ENCODE results near the gene LRIF1. TPM values are rescaled to one million over a fixed set of nuclear protein-coding genes. Genes with fewer than 3 reads are reported as not detected.

Gene LRIF1
- total and polyA plus RNA-seq, 2 of the 8 experiments (the other 6 are each of a cell fraction or from before 2014, with no cell fraction given), result 5.2 to 19.3 TPM

DNA sequence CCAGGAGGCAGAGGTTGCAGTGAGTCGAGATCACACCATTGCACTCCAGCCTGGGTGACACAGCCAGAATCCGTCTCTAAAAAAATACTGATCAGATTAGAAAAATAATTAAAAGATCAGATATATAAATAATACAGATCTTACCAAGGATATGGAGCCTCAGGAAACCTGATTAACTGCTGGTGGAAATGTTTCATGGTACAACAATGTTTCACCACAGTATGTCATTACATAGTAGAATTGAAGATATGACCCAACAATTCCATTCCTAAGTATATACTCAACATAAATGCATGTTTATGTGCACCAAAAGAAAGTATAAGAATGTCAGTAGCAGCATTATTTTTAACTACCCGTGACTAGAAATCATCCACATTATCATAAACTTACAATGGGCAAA lies 49.0 kb downstream of the LRIF1 start:
- H3K4ac ChIP-seq (replicated peaks; ENCODE audit: insufficient read length, low read depth, low read length), result no peak overlapping the region
- ChIA-PET POLR2A (ENCODE audit: partially characterized antibody) (interaction anchor here (1.3 kb wide), 1 partner anchor 50 kb away, joined by 3 read pairs; no protein-coding TSS in a partner anchor), CTCF (ENCODE audit: partially characterized antibody) (no interaction called here)
- H2BK120ac ChIP-seq (replicated peaks; ENCODE audit: low read depth, low read length), result no peak overlapping the region
- no peak overlapping the region for H2BK12ac ChIP-seq (ENCODE audit: low read depth, low read length)
- no peak overlapping the region for H3K4me2 ChIP-seq (ENCODE audit: insufficient read depth in 1 of 2, low read depth in 2 of 2, low read length in 2 of 2)
- H4K91ac ChIP-seq (replicated peaks; ENCODE audit: insufficient read length, low read length), result no peak overlapping the region
- H3K14ac ChIP-seq (ENCODE audit: insufficient read length), result no peak overlapping the region
- no peak overlapping the region for H2AK5ac ChIP-seq (ENCODE audit: low read depth, low read length)
- 95% methylated on average over 3 of the region's 3 CpGs; no CpG with 5 or more reads in 1 of the 2 experiments for WGBS, 2 experiments (ENCODE audit: extremely low coverage in 1 of 2, insufficient coverage in 1 of 2, insufficient read length in 1 of 2, insufficient replicate concordance in 2 of 2, low coverage in 1 of 2, low lambda C conversion rate in 2 of 2, missing lambda C conversion rate in 1 of 2)
- no peak overlapping the region for H3K4me3 ChIP-seq (ENCODE audit: extremely low read depth in 1 of 4, insufficient read depth in 2 of 4, low read depth in 3 of 4, low read length in 4 of 4)
- no peaks in the 10 kb centered on the region for H3K79me2 ChIP-seq (ENCODE audit: control insufficient read depth in 1 of 2, insufficient read depth in 2 of 2, low read length in 2 of 2)
- H2BK15ac ChIP-seq (ENCODE audit: low read length), result no peak overlapping the region
- H3K36me3 ChIP-seq (ENCODE audit: control insufficient read depth in 2 of 4, insufficient read depth in 4 of 4, low read length in 3 of 4), result no peaks in the 10 kb centered on the region
- H3K56ac ChIP-seq (replicated peaks; ENCODE audit: insufficient read length, low read depth, low read length), result no peak overlapping the region
- no peaks in the 10 kb centered on the region; a peak in 1 of 7 replicates for H3K4me1 ChIP-seq (replicated peaks in 1 of 4; ENCODE audit: control insufficient read depth in 3 of 4, insufficient read depth in 4 of 4, low read length in 3 of 4)
- no peak overlapping the region for H3K23ac ChIP-seq (ENCODE audit: insufficient read length)
- no peak overlapping the region for H2AFZ ChIP-seq (ENCODE audit: low read length)
- no peaks in the 10 kb centered on the region for H4K20me1 ChIP-seq (replicated peaks in 1 of 2; ENCODE audit: control insufficient read depth in 1 of 2, insufficient read depth in 2 of 2, low read length in 2 of 2)
- DNase-seq (ENCODE audit: low read depth in 1 of 2, low spot score in 2 of 2) (no peak), FAIRE-seq (no peak)
- no peak overlapping the region for H4K5ac ChIP-seq (ENCODE audit: insufficient read length, low read depth, low read length)
- no peak overlapping the region for H3K9ac ChIP-seq (replicated peaks in 1 of 4; ENCODE audit: extremely low read depth in 1 of 4, low read depth in 3 of 4, low read length in 3 of 4)
- no peaks in the 10 kb centered on the region for H3K27me3 ChIP-seq (replicated peaks in 1 of 4; ENCODE audit: control insufficient read depth in 3 of 4, extremely low read depth in 1 of 4, insufficient read depth in 3 of 4, low read length in 3 of 4)
- H3K9me3 ChIP-seq (ENCODE audit: insufficient read depth in 2 of 2, low read depth in 1 of 2, low read length in 1 of 2), result peaks cover 0 to 4% of the 10 kb centered on the region in 2 experiments; a peak in 1 of 4 replicates
- no peak overlapping the region for H3K27ac ChIP-seq (ENCODE audit: low read depth, low read length)
- H3K18ac ChIP-seq (ENCODE audit: extremely low read depth, low read length), result no peak overlapping the region
- no peaks in the 10 kb centered on the region for H3K79me1 ChIP-seq (ENCODE audit: low read depth, low read length)
- no peak overlapping the region for H2BK5ac ChIP-seq (ENCODE audit: low read depth, low read length)
- H3K23me2 ChIP-seq (ENCODE audit: low read depth, low read length), result no peaks in the 10 kb centered on the region
- TF ChIP-seq KDM5A (IDR thresholded peaks at IDR 0.05; ENCODE audit: low read length) (no peak), YY1 (IDR thresholded peaks at IDR 0.05; ENCODE audit: low read depth, low read length) (no peak), NRF1 (IDR thresholded peaks at IDR 0.05; ENCODE audit: low read depth, low read length) (no peak)
- no peak overlapping the region for H4K8ac ChIP-seq (ENCODE audit: extremely low read depth, insufficient read depth, low read length)
- H2BK20ac ChIP-seq (ENCODE audit: low read length), result no peak overlapping the region
